ENCODE measurements around the gene SPINT4. TPM values are rescaled to one million over a fixed set of nuclear protein-coding genes. Genes with fewer than 3 reads are reported as not detected.

The SPINT4 gene
- polyA plus RNA-seq, 1 donor (not counting 4 experiments of a cell fraction or from before 2014, with no cell fraction given) = not detected

DNA sequence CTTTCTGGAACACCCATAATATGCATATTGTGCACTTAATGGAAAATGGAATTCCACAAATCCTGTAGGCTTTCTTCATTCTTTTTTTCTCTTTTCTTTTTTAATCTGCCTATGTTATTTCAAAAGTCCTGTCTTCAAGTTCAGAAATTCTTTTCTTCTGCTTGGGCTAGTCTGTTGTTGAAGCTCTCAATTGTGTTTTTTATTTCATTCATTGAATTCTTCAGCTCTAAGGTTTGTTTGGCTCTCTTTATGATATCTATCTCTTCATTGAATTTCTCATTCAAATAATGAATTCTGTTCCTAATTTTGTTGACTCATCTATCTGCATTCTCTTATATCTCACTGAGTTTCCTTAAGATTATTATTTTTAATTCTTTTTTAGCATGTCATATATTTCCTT lies 10.1 kb downstream of the SPINT4 start:
- H3K4me3 ChIP-seq (ENCODE audit: control insufficient read depth in 2 of 3, extremely low read depth in 1 of 3, insufficient read depth in 2 of 3, low read depth in 1 of 3, low read length in 3 of 3) = no peak overlapping the region
- no peaks in the 10 kb centered on the region for H4K20me1 ChIP-seq (ENCODE audit: control insufficient read depth, extremely low read depth, insufficient read depth, low read length)
- no peak overlapping the region for H3K4me2 ChIP-seq (ENCODE audit: control insufficient read depth, extremely low read depth, insufficient read depth, low read depth, low read length)
- H2AFZ ChIP-seq (ENCODE audit: control insufficient read depth, low read length) = no peak overlapping the region
- no peak overlapping the region for H3K27ac ChIP-seq (ENCODE audit: control insufficient read depth, insufficient read depth, low read length)
- no peaks in the 10 kb centered on the region for H3K36me3 ChIP-seq (ENCODE audit: control insufficient read depth in 2 of 2, extremely low read depth in 1 of 2, insufficient read depth in 2 of 2, low read length in 2 of 2)
- no peak for FAIRE-seq
- dilution Hi-C loops (cut with MboI; ENCODE audit: extremely low pct_ligation_motif_present, low sequenced_read_pairs) = no loop called here
- no peaks in the 10 kb centered on the region for H3K9me3 ChIP-seq (ENCODE audit: control insufficient read depth, low read depth, low read length)
- H3K9me1 ChIP-seq (ENCODE audit: control insufficient read depth, extremely low read depth, insufficient read depth, low read length) = no peaks in the 10 kb centered on the region
- DNase-seq (ENCODE audit: low read depth, low spot score) = no peak
- TF ChIP-seq, protein P1, sequence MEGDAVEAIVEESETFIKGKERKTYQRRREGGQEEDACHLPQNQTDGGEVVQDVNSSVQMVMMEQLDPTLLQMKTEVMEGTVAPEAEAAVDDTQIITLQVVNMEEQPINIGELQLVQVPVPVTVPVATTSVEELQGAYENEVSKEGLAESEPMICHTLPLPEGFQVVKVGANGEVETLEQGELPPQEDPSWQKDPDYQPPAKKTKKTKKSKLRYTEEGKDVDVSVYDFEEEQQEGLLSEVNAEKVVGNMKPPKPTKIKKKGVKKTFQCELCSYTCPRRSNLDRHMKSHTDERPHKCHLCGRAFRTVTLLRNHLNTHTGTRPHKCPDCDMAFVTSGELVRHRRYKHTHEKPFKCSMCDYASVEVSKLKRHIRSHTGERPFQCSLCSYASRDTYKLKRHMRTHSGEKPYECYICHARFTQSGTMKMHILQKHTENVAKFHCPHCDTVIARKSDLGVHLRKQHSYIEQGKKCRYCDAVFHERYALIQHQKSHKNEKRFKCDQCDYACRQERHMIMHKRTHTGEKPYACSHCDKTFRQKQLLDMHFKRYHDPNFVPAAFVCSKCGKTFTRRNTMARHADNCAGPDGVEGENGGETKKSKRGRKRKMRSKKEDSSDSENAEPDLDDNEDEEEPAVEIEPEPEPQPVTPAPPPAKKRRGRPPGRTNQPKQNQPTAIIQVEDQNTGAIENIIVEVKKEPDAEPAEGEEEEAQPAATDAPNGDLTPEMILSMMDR (optimal IDR thresholded peaks at IDR 0.05 in 1 of 3, IDR thresholded peaks at IDR 0.05 in 1 of 3, conservative IDR thresholded peaks at IDR 0.05 in 1 of 3; ENCODE audit: extremely low read depth in 1 of 3, insufficient read depth in 2 of 3, low read length in 3 of 3) = no peak
- H3K27me3 ChIP-seq (ENCODE audit: control insufficient read depth, extremely low read depth, insufficient read depth, low read length) = no peaks in the 10 kb centered on the region
- no peaks in the 10 kb centered on the region for H3K4me1 ChIP-seq (ENCODE audit: control insufficient read depth, extremely low read depth, insufficient read depth, low read length)
- no peak overlapping the region for H3K9ac ChIP-seq (ENCODE audit: control insufficient read depth, extremely low read depth, insufficient read depth, low read length)
- no peaks in the 10 kb centered on the region for H3K79me2 ChIP-seq (ENCODE audit: control insufficient read depth, insufficient read depth, low read length)

DNA sequence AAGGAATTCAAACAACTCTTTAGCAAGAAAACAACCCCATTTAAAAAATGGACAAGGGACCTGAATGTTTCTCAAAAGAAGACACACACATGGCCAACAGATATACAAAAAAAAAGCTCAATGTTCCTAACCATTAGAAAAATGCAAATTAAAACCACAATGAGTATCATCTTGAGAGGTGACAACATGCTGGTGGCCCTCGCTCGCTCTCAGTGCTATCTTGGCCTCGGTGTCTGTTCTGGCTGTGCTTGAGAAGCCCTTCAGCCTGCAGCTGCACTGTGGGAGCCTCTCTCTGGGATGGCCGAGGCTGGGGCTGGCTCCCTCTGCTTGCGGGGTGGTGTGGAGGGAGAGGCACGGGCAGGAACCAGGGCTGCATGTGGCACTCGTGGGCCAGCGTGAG lies 13.4 kb downstream of the SPINT4 start:
- Histone ChIP-seq H3K27me3 (ENCODE audit: control insufficient read depth, extremely low read depth, insufficient read depth, low read length) (no peaks in the 10 kb centered on the region), H4K20me1 (ENCODE audit: control insufficient read depth, extremely low read depth, insufficient read depth, low read length) (no peaks in the 10 kb centered on the region), H2AFZ (ENCODE audit: control insufficient read depth, low read length) (no peak overlapping the region), H3K9ac (ENCODE audit: control insufficient read depth, extremely low read depth, insufficient read depth, low read length) (no peak overlapping the region), H3K36me3 (ENCODE audit: control insufficient read depth in 2 of 2, extremely low read depth in 1 of 2, insufficient read depth in 2 of 2, low read length in 2 of 2) (no peaks in the 10 kb centered on the region), H3K9me1 (ENCODE audit: control insufficient read depth, extremely low read depth, insufficient read depth, low read length) (no peaks in the 10 kb centered on the region), H3K4me2 (ENCODE audit: control insufficient read depth, extremely low read depth, insufficient read depth, low read depth, low read length) (no peak overlapping the region), H3K4me3 (ENCODE audit: control insufficient read depth in 2 of 3, extremely low read depth in 1 of 3, insufficient read depth in 2 of 3, low read depth in 1 of 3, low read length in 3 of 3) (no peak overlapping the region), H3K4me1 (ENCODE audit: control insufficient read depth, extremely low read depth, insufficient read depth, low read length) (no peaks in the 10 kb centered on the region), H3K27ac (ENCODE audit: control insufficient read depth, insufficient read depth, low read length) (no peak overlapping the region), H3K79me2 (ENCODE audit: control insufficient read depth, insufficient read depth, low read length) (no peaks in the 10 kb centered on the region), H3K9me3 (ENCODE audit: control insufficient read depth, low read depth, low read length) (no peaks in the 10 kb centered on the region)
- FAIRE-seq (no peak), DNase-seq (ENCODE audit: low read depth, low spot score) (no peak)
- TF ChIP-seq, protein P1 (optimal IDR thresholded peaks at IDR 0.05 in 1 of 3, IDR thresholded peaks at IDR 0.05 in 1 of 3, conservative IDR thresholded peaks at IDR 0.05 in 1 of 3; ENCODE audit: extremely low read depth in 1 of 3, insufficient read depth in 2 of 3, low read length in 3 of 3) = no peak
- TF ChIP-seq EZH2 (IDR thresholded peaks at IDR 0.05; ENCODE audit: low read length) = no peak
- dilution Hi-C loops (cut with MboI; ENCODE audit: extremely low pct_ligation_motif_present, low sequenced_read_pairs) = no loop called here

Measured in keratinocyte (primary cell).